Measurements from ENCODE around the gene FAM222A. TPM values are rescaled to one million over a fixed set of nuclear protein-coding genes. Genes with fewer than 3 reads are reported as not detected.

Gene FAM222A
- polyA plus RNA-seq, 2 of the 4 experiments (the other 2 are of a cell fraction), result 0.98 to 3.2 TPM

- POLR2A ChIA-PET, result no interaction called here
- Histone ChIP-seq H3K27ac (no peak overlapping the region), H3K4me1 (no peaks in the 10 kb centered on the region), H3K9me3 (no peaks in the 10 kb centered on the region), H3K4me3 (no peak overlapping the region), H3K4me2 (no peak overlapping the region)
- CTCF ChIA-PET, result interaction anchor here (0.6 to 5.7 kb wide), 18 partner anchors 8 to 627 kb away, joined by 3 to 277 read pairs (median 14); no protein-coding TSS in a partner anchor
- ATAC-seq (no peak), FAIRE-seq (no peak), DNase-seq (ENCODE audit: low read depth in 1 of 2, low spot score in 1 of 2) (no peak)
- WGBS (ENCODE audit: missing lambda C conversion rate), result 6% methylated on average over 3 of the region's 3 CpGs
- TF ChIP-seq, protein P1, sequence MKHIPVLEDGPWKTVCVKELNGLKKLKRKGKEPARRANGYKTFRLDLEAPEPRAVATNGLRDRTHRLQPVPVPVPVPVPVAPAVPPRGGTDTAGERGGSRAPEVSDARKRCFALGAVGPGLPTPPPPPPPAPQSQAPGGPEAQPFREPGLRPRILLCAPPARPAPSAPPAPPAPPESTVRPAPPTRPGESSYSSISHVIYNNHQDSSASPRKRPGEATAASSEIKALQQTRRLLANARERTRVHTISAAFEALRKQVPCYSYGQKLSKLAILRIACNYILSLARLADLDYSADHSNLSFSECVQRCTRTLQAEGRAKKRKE (CRISPR knock-in tag; IDR thresholded peaks at IDR 0.05; ENCODE audit: low read depth), result no peak
Observed at GRCh38 chr12:109803678-109804077, 90.1 kb downstream of the FAM222A start.

DNA sequence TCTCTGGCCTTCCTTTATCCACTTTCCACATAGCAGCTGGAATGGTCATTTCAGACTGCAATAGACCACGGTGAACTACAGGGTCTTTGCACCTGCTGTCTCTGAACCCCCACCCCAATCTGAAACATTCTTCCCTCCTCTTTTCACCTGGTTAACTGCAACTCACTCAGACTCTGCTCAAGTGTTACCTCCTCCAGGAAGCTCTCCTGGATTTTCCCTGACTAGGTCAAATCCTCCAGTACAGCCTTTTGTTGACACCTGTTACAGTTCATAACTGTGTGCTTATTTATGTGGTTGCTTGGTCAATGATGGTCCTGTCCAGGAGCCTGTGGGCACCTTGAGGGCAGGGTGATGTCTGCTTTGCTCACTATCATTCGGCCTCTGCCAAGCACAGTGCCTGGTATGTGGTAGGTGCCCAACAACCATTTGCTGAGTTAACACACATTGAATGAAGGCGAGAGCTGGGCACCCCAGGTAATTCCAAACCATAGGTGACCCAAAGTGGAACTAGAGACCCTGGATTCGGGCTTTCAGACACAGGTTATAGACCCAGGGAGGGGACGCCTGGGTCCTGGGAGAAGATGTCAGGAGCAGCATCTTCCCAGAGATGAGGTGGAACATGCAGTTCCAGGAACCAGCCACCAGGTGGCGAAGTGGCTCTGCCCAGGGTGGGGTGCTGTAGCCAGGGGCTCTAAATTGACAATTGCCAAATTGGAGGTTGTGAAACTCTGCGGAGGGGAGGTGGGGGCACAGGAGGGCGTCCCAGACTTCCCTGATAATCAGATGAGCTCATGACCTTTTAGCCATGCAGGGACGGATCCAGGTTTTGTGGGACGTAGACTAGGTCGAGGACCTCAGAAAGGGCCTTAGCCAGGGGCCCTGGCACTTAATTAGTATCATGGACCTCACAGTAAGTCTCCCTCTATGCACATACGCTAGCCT is 91.5 kb downstream of the FAM222A start:
- no peak overlapping the region for H3K4me2 ChIP-seq
- no peak for FAIRE-seq
- H3K9me3 ChIP-seq, result no peaks in the 10 kb centered on the region
- ChIA-PET CTCF (interaction anchor here (0.6 to 5.7 kb wide), 55 partner anchors 9 to 831 kb away, joined by 3 to 277 read pairs (median 4); partner anchors contain the start of gene TRPV4), POLR2A (no interaction called here)
- WGBS (ENCODE audit: missing lambda C conversion rate), result 25% methylated on average over 12 of the region's 12 CpGs
- H3K4me1 ChIP-seq, result no peaks in the 10 kb centered on the region
- no peak overlapping the region for H3K27ac ChIP-seq
- H3K4me3 ChIP-seq, result no peak overlapping the region
- DNase-seq (ENCODE audit: low read depth in 1 of 2, low spot score in 1 of 2), result peak; percentile 62 to 82
- ATAC-seq, result peak; percentile 77 to 93
- TF ChIP-seq RNF2 (IDR thresholded peaks at IDR 0.05; ENCODE audit: borderline replicate concordance, low read depth), result no peak
- 0 out of 2 replicates have a peak, but pooled peaks have one; percentile 5 for TF ChIP-seq NFE2L2 (conservative IDR thresholded peaks at IDR 0.05; ENCODE audit: low read length)
- TF ChIP-seq, protein P2, sequence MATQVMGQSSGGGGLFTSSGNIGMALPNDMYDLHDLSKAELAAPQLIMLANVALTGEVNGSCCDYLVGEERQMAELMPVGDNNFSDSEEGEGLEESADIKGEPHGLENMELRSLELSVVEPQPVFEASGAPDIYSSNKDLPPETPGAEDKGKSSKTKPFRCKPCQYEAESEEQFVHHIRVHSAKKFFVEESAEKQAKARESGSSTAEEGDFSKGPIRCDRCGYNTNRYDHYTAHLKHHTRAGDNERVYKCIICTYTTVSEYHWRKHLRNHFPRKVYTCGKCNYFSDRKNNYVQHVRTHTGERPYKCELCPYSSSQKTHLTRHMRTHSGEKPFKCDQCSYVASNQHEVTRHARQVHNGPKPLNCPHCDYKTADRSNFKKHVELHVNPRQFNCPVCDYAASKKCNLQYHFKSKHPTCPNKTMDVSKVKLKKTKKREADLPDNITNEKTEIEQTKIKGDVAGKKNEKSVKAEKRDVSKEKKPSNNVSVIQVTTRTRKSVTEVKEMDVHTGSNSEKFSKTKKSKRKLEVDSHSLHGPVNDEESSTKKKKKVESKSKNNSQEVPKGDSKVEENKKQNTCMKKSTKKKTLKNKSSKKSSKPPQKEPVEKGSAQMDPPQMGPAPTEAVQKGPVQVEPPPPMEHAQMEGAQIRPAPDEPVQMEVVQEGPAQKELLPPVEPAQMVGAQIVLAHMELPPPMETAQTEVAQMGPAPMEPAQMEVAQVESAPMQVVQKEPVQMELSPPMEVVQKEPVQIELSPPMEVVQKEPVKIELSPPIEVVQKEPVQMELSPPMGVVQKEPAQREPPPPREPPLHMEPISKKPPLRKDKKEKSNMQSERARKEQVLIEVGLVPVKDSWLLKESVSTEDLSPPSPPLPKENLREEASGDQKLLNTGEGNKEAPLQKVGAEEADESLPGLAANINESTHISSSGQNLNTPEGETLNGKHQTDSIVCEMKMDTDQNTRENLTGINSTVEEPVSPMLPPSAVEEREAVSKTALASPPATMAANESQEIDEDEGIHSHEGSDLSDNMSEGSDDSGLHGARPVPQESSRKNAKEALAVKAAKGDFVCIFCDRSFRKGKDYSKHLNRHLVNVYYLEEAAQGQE (IDR thresholded peaks at IDR 0.05), result no peak
- no peak for TF ChIP-seq KDM1A (IDR thresholded peaks at IDR 0.05; ENCODE audit: low read depth)
- TF ChIP-seq, protein P3, sequence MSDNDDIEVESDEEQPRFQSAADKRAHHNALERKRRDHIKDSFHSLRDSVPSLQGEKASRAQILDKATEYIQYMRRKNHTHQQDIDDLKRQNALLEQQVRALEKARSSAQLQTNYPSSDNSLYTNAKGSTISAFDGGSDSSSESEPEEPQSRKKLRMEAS (IDR thresholded peaks at IDR 0.05), result no peak
- no peak for TF ChIP-seq TP53 (CRISPR knock-in tag; IDR thresholded peaks at IDR 0.05)
- TF ChIP-seq GATA3 (IDR thresholded peaks at IDR 0.05; ENCODE audit: borderline replicate concordance), result no peak
- no peak for TF ChIP-seq CBX8 (IDR thresholded peaks at IDR 0.05)
- TF ChIP-seq NPAS2 (CRISPR knock-in tag; IDR thresholded peaks at IDR 0.05; ENCODE audit: borderline replicate concordance), result no peak
- TF ChIP-seq RAD21 (conservative IDR thresholded peaks at IDR 0.05 in 1 of 2, IDR thresholded peaks at IDR 0.05 in 1 of 2), result peak; percentile 91 to 94
- TF ChIP-seq ELK1 (IDR thresholded peaks at IDR 0.05; ENCODE audit: low read depth, low read length), result no peak
- TF ChIP-seq HOXB5 (CRISPR knock-in tag; IDR thresholded peaks at IDR 0.05), result no peak
- TF ChIP-seq JUNB (IDR thresholded peaks at IDR 0.05), result no peak
- no peak for TF ChIP-seq RARB (CRISPR knock-in tag; IDR thresholded peaks at IDR 0.05)
- TF ChIP-seq, protein P1 (CRISPR knock-in tag; IDR thresholded peaks at IDR 0.05; ENCODE audit: low read depth), result no peak
- TF ChIP-seq SMC3 (IDR thresholded peaks at IDR 0.05), result peak; percentile 97
- no peak for TF ChIP-seq ZC3H11A (IDR thresholded peaks at IDR 0.05)
- no peak for TF ChIP-seq USF2 (IDR thresholded peaks at IDR 0.05)
- TF ChIP-seq ESRRA (IDR thresholded peaks at IDR 0.05; ENCODE audit: borderline replicate concordance, low read length), result no peak
- TF ChIP-seq EHF (CRISPR knock-in tag; IDR thresholded peaks at IDR 0.05), result no peak
- no peak for TF ChIP-seq RCOR1 (IDR thresholded peaks at IDR 0.05; ENCODE audit: low read depth, low read length)
- peak; percentile 96 for TF ChIP-seq ZFP36 (IDR thresholded peaks at IDR 0.05; ENCODE audit: borderline replicate concordance, partially characterized antibody)
- TF ChIP-seq HOXA7 (CRISPR knock-in tag; IDR thresholded peaks at IDR 0.05), result no peak
- no peak for TF ChIP-seq NR3C1 (IDR thresholded peaks at IDR 0.05)
- TF ChIP-seq KDM5A (IDR thresholded peaks at IDR 0.05), result no peak
- no peak for TF ChIP-seq ZNF302 (CRISPR knock-in tag; IDR thresholded peaks at IDR 0.05)
- TF ChIP-seq HEYL (CRISPR knock-in tag; IDR thresholded peaks at IDR 0.05), result no peak
- no peak for TF ChIP-seq HDAC2 (IDR thresholded peaks at IDR 0.05)
- TF ChIP-seq CBX2 (IDR thresholded peaks at IDR 0.05; ENCODE audit: borderline replicate concordance, low read depth), result no peak
- no peak for TF ChIP-seq FOXS1 (CRISPR knock-in tag; IDR thresholded peaks at IDR 0.05)

All from A549 (cell line).